Measurements from ENCODE around the gene ARHGAP42.

The ARHGAP42 gene

GRCh38 chr11:100769165-100769564 lies 82.1 kb downstream of the ARHGAP42 start:
- DNase-seq: no peak

GRCh38 chr11:100769617-100770016 lies 82.5 kb downstream of the ARHGAP42 start:
- no peak for DNase-seq

- DNase-seq: no peak
Measured at GRCh38 chr11:100774132-100774531, 87.0 kb downstream of the ARHGAP42 start.

GRCh38 chr11:100774859-100775258 lies 87.8 kb downstream of the ARHGAP42 start:
- DNase-seq: no peak

- no peak for DNase-seq
Measured at GRCh38 chr11:100776212-100776896, 89.3 kb downstream of the ARHGAP42 start.

GRCh38 chr11:100777103-100777502 lies 90.0 kb downstream of the ARHGAP42 start:
- DNase-seq: no peak

- DNase-seq: no peak
Measured at GRCh38 chr11:100777736-100778135, 90.6 kb downstream of the ARHGAP42 start.

GRCh38 chr11:100778166-100778785 lies 91.2 kb downstream of the ARHGAP42 start:
- no peak for DNase-seq

- no peak for DNase-seq
Measured at GRCh38 chr11:100780470-100780869, 93.4 kb downstream of the ARHGAP42 start.

GRCh38 chr11:100785148-100785983 lies 98.3 kb downstream of the ARHGAP42 start:
- no peak for DNase-seq

- DNase-seq: no peak
Measured at GRCh38 chr11:100788561-100789295, 101.6 kb downstream of the ARHGAP42 start.

GRCh38 chr11:100789500-100789899 lies 102.4 kb downstream of the ARHGAP42 start:
- DNase-seq: no peak

GRCh38 chr11:100790073-100790472 lies 103.0 kb downstream of the ARHGAP42 start:
- DNase-seq: no peak

GRCh38 chr11:100791103-100791502 lies 104.0 kb downstream of the ARHGAP42 start:
- no peak for DNase-seq

GRCh38 chr11:100791860-100792259 lies 104.8 kb downstream of the ARHGAP42 start:
- DNase-seq: no peak

GRCh38 chr11:100793525-100793924 lies 106.4 kb downstream of the ARHGAP42 start:
- no peak for DNase-seq

GRCh38 chr11:100794446-100794845 lies 107.4 kb downstream of the ARHGAP42 start:
- DNase-seq: no peak

GRCh38 chr11:100799445-100799844 lies 112.4 kb downstream of the ARHGAP42 start:
- DNase-seq: no peak

- DNase-seq: no peak
Measured at GRCh38 chr11:100800202-100800601, 113.1 kb downstream of the ARHGAP42 start.

- no peak for DNase-seq
Measured at GRCh38 chr11:100801225-100801999, 114.3 kb downstream of the ARHGAP42 start.

GRCh38 chr11:100805506-100806199 lies 118.6 kb downstream of the ARHGAP42 start:
- no peak for DNase-seq
